DMS114 treated with DMSO at 0.1 percent for 48 hours (cell line): Measurements from ENCODE around the gene TGFA.

Experiments
- DNase-seq: peaks from one replicate; lab custom pipeline; 2025; ENCODE audit not compliant: unreplicated experiment; lab: John Stamatoyannopoulos, UW

TGFA gene

DNA sequence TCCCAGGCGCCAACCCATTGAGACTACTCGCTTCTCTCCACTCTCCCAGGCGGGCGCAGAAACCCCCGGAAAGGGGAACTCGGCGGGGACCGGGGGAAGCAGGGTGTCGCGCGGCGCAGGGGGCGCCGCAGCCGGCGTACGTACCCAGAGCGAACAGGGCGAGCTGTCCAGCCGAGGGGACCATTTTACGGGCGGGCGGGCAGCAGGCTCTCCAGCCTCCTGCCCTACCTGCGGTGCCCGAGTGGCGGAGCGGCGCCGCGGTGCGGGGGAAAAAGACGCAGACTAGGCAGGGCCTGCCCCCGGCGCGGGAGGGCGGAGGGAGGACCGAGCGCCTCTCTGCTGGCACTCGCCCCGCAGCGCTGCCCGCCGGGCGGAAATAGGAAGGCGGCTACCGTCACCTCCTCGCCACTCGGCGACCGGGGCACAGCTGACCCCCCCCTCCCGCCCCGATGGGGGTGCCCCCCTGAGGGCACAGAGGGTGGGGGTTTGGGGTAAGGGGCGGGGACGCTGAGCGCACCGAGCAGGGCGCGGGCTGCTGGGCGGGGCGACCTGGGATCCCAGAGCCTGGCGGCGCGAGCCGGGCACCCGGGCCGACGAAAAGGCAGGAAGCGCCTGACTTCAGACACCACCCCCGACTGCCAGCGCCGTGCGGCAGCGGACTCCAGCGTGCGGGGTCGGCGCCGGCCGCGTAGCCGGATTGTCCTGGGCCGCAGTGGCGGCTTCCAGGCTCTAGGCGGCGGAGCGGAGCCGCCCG lies at the start of gene TGFA:
TSS of gene TGFA (minus strand) at position 243 of the 754 bp plus-strand sequence. CDS start at position 184, 59 bp downstream.
- DNase-seq: peak; percentile 50

DNA sequence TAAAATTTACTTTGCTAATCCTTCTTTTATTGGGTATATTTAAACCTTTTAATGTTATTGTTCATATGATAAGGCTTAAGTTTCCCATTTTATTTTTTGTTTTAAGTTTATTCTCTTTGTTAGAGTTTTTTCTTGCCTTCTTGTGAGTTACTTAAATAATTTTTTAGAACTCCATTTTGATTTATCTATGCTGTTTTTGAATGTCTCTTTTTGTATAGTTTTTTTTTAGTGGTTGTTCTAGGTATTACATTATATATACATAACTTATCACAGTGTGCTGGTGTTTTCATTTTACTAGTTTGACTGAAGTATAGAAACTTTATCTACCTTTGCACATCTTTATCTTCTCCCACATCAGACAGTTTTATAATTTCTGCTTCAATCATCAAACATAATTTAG lies 49.4 kb upstream of the TGFA start:
- DNase-seq: peak; percentile 7

DNA sequence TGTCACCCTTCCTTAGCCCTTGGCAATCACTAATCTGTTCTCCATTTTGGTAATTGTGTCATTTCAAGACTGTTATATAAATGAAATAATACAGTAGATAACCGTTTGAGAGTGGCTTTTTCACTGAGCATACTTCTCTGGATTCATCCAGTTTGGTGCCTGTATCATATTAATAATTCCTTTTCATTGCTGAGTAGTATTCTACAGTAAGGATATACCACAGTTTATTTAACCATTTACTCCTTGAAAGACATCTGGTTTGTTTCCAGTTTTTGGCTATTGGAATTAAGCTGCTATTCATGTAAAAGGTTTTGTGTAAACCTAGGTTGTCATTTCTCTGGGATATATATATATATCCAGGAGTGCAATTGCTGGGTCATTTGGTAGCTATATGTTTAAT lies 44.6 kb upstream of the TGFA start:
- no peak for DNase-seq

DNA sequence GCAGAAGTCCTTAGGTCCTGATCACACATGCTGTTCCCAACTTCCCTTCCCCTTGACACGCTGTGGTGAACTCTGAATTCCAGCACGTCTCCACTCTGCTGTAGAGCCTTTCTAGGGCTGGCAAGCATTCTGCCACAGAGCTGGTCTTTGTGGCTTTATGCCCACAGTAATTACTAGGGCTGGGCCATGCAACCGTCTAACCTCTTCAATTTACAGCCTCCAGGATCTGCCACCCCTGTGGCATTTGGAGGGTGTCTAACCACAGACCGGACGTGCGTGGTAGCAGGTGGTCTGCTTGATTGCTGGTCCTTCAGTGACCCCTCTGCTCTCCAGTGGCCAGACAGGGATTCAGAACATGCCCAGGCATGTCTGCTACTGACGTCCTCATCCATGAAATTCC lies 43.1 kb upstream of the TGFA start:
- DNase-seq: no peak

DNA sequence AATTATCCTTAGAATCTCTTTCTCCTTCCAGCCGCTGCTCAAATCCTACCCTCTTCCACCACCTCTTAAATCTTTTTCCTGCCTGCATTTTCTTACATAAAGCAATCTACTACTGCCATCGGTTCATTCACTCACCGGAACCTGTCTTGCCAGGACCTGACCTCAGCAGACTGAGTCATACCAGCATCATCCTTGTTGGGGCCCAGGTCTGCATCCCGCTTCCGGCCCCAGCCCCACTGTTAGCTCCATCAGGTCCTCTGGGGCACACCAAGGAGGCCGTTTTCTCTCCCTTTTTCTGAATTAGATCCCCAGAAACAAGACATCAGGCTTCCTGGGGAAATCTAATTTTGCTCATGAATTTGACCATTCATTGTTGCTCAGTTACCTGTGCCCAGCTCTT lies 42.7 kb upstream of the TGFA start:
- no peak for DNase-seq

DNA sequence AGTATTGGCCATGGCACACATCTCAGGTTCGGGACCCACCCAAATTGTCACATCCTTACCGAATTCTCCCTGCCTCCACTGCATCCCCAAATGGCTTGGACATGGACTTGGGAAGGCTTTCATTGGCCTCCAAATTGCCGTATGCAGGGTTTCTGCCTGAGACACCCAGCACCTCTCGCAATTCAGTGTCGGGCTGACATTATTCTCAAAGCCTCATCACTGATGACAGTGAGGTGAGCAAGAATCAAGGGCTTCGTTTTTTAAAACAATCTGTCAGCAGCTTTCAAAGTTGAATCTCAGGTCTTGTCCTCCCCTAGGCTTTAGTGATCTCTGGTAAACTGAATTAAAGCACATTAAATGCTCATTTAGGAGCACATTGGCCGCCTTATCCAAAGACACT lies 29.5 kb upstream of the TGFA start:
- DNase-seq: no peak

DNA sequence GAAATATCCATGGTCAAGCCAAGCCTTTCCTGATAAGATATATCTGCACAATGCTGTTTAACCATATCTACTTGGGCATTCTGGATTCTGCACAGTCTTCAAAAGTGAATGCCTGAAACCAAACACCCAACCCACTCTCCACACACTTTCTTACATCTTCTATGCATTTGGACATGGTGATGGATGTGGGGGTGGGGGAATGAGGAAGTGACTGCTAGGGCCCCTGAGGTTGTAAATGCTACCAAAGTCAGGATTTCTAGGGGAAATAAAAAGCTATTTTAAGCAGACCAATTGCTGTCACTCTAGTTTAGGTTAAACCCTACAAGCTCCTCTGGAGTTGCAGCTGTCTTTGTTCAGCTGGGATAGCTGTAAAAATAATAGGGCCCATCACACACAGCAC lies 26.7 kb upstream of the TGFA start:
- no peak for DNase-seq

DNA sequence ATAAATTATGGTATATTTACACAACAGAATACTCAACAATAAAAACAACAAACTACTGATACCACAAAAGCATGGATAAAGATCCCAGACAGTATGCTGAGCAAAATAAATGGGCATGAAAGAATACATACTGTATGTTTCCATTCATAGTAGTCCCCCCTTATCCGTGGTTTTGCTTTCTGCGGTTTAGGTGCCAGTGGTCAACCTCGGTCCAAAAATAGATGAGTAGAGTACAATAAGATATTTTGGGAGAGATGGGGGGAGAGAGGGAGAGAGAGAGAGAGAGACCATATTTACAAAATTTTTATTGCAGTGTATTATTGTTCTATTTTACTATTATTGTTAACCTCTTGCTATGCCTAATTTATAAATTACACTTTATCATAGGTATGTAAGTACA lies 21.0 kb upstream of the TGFA start:
- no peak for DNase-seq

DNA sequence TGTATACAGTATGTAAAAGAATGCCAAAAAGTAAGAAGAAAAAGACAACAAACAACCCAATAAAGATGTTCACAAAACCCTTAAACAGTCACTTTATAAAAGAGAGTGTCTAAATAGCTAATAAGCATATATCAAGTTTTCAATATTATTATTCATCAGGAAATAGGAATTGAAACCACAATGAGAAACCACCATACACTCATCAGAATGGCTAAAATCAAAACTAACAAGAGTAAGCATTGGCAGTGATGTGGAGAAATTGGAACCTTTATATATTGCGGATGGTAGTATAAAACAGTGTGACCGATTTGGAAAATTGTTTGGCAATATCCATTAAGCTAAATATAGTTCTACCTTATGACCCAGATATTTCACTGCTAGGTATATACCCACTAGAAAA lies 20.5 kb upstream of the TGFA start:
- DNase-seq: no peak

DNA sequence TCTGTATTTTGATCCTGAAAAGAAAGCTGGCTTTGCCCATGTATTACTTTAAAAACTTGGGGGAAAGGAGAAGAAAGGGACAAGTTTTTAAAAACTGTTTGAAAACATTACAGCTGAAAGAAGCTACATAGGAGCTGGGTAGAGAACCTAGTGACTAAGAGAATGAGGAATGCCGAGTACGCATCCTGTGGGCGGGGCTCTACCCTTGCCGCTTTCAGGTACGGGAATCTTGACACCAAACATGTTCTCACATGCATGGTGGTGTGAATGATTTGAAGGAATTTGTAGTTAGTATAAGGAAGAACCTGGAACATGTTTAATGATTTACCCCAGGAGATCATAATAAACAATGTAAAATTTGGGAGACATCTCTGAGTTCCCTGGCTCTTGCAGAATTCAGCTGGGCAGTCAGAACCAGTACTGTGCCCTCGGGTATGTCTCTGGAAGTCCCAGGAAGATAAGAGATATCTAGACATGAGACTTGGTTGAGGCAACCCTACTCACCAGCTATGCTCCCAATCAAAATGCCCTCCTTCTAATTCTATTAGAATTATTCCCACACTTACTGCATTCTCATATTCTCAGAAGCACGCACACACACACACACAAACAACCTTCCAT lies 16.5 kb upstream of the TGFA start:
- no peak for DNase-seq

DNA sequence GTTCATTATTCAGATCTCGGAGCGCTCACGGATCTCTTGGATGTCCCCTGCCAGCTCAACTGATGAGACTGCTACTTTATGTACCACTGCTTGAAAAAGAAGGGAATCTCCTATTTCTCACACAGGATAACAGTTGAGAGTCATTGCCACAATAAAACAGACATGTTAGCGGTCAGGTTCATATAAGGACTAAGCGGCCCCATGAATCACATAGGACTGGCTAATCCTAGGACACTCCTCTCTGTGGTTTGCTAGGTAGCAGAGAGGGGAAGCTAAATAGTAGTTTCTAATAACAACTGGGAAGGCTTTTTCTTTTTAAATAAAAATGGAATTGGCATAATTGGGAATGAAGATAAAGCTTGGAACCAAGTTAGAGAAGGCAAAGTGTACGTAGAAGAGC lies 15.9 kb upstream of the TGFA start:
- no peak for DNase-seq

DNA sequence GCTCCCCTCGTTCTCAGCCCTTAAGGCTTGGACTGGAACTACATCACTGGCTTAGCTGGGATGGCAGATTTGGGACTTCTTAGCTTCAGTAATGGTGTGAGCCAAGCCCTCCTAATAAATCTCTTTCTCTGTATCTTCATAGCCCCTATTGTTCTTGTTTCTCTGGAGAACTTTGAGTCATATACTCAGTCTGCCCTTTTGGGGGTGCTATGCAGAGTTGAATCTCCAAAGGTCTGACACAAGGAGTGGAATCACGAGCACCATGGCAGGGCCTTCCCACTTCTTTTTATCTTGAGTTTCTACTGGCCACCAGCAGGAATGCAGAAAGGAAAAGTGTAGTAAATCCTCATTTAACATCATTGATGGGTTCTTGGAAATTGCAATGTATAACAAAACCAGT lies 13.3 kb upstream of the TGFA start:
- DNase-seq: no peak

DNA sequence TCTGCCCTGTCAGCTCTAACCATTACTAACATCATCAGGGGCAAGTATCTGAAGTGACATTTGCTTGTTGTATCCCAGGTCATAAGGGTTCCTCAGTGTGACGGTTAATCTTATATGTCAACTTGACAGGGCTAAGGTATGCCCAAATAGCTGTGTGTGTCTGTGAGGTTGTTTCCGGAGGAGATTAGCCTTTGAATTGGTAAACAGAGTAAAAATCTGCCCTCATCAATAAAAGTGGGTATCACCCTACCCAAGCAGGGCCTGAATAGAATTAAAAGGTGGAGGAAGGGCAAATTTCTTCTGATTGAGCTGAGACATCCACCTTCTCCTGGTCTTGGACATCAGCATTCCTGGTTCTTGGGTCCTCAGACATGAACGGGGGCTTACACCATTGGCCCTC lies 12.8 kb upstream of the TGFA start:
- DNase-seq: no peak

DNA sequence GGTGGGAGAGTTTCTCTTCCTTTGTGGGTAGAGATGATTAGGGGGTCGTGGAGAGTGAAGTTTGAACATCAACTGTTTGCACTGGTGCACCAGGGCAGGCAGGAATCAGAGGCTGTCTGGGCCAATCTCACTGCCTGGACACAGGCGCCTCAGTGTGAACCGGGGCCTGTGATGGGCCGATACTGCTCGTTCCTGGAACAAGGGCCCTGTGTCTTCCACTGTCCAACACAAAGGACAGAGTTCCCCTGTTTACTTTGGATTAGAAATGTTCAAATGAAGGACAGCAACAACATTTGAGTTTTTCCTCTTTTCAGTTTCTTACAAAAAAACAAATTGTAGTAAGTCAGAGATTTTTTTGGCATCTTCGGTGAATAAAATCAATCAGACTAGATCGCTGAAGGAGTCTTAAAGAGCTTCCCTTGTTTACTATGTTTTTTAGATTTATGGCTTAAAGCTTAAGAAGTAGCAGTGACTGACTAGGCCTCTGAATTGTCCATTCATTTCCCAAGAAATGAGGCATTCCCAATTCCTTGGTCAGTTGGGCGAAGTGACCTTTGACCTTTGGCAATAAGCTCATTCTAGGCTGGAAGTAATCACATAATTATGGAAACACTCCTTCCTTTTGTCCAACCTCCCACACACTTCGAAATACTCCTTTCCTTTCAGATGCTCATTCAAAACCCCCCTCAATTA lies 11.6 kb upstream of the TGFA start:
- no peak for DNase-seq

DNA sequence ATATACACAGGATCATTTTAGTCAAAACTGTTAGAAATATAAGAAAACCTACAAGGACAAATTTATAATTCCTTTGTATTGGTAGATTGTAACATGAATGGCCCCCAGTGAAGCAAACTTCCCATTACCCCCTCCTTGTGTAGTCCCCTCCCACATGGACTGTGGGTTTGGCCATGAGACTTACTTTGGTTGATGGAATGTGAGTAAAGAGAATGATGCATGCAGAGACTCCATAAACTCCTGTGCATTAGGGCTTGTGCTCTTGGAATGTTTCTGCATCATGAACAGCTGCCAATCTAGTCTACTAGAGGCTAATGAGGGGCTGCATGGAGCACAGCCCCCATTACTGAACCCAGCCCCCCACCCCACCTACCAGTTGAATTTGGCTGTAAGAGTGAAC lies 8.3 kb upstream of the TGFA start:
- DNase-seq: no peak

DNA sequence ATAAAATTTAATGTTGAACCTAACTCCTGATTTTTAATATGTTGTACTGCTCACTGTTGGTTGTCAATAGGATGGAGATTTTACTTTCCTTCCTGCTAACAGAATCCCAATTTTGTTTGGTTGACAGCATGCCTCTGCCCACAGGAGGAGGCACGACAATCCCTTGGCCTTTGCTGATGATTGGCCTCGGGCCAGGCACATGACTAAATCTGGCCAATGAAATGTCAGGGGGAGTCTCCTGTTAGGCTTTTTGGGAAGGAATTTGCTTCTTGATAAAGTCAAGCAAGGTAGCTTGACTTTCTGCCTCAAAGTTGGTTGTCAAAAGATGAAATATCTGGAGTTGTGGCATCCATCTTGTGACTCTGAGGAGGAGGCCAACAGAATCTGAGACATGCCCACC lies 6.8 kb upstream of the TGFA start:
- DNase-seq: no peak

DNA sequence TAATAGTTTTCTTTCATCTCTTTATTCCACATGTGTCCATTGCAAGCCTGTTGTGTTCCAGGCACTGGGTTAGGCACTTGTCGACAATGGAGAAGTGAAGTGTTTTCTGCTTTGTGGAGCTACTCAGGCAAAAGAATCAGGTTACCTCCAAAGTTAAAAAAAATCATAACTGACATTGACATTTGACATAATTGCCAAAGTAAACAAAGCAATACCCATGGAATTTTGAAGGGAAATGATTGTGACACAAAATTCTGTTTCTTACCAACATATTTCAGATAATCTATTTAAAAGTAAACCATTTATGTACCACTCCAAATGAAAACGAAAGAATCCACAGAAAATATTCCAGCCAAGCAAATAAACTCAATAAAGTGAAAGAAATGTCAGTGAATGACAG lies 6.4 kb upstream of the TGFA start:
- DNase-seq: no peak

DNA sequence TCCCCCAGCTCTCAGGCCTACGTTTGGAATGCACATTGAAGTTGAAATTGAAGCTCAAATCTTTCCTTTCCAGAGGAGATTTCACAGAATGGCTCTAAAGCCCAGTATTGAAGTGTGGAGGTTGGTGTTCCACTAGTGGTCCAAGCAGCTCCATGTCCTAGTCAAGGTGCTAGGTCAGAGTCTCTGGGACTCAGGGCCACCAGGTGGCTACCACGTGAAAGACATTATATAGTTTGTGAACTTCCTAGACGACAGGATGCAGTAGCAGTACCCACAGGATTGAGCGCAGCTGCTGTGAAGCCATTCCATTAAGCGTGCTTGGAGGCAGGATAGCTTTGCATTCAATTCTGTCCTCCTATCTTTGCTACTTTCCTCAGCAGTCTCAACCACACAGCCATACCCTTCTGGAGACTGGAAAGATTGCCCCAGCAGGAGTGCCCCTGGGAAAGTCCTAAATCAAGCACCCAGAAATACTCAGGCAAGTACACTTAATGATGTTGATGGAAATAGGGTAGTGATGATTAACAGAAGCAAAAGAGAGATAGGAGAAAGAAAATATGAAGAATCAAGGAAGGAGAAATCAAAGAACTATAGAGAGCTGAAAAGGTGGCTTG lies 4.7 kb upstream of the TGFA start:
- no peak for DNase-seq

DNA sequence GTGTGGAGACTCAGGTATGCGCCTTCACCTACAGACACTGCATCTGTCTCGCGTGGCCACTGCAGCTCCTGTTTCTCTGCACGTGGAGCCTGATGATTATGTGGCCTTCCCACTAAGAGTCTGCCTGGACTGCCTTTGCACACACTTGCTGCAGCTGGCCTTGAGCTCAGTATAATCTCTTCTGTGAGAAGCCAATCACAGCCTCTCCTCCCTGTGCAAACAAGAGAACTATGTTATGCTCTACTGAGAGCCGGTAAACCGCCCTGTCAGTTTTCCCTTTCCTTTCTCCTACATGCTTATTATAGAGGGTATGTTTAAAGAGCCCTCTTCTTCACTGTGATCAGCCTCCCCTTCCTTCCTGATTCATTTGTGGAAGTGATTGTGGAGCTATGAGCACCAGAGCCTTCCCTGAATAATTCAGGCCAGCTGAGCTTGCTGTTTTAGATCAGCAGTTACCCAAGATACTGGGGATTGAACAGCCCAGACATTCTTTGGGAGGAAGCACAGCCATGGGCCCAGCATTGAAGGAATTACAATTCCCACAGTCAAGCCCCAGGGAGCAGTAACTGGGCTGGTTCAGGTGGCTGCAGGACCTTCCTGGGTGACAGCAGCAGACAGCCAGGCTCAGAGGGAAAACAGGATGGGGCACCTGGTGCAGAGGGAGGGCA lies 3.7 kb upstream of the TGFA start:
- no peak for DNase-seq

DNA sequence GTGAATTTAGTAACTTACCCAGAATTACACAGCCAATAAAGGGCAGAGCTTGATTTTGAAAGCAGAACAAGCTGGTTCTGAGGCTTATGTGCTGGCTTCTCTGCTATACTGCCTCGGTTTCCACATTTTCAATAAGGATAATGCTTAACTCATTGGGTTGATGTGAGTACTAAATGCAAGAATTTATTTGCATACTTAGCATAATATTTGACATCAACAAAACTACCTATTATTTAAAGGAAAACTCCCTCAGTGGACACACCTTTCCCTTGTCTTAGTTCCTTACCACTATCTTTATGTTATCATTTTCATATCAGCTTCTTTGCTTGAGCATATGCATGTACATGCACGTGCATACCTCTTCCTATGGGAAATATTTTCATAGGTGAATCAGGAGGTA lies 3.0 kb upstream of the TGFA start:
- no peak for DNase-seq

DNA sequence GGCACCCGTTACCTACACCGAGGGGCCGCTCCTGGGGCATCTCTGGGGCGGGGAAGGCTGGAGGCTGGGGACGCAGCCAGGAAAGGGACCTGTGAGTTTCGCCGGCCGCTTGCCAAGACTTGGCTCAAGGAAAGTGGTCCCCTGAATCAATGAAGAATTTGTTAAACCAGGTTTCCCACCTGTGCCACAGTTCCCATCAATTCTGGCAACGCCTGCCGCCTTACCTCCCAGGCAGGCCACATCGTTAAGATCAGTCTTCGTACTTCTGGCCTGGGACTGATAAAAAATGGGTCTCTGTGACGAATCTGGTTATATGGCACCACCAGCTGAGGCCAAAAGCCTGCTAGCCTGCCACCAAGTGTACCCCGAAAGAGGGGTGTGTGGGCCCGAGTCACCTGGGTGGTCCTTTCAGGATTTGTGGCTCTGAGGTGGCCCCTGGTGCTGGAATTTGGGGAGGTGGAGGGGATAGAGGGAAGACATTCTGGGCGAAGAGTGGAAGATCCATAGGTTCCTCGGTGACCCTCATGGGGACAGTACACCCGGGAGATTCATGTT lies 789 bp upstream of the TGFA start:
- DNase-seq: no peak
